ENCODE measurements around the gene POLR2L. TPM values are rescaled to one million over a fixed set of nuclear protein-coding genes. Genes with fewer than 3 reads are reported as not detected.

The POLR2L gene
- total RNA-seq, 1 experiment from 2014 or later, result 113 TPM

DNA sequence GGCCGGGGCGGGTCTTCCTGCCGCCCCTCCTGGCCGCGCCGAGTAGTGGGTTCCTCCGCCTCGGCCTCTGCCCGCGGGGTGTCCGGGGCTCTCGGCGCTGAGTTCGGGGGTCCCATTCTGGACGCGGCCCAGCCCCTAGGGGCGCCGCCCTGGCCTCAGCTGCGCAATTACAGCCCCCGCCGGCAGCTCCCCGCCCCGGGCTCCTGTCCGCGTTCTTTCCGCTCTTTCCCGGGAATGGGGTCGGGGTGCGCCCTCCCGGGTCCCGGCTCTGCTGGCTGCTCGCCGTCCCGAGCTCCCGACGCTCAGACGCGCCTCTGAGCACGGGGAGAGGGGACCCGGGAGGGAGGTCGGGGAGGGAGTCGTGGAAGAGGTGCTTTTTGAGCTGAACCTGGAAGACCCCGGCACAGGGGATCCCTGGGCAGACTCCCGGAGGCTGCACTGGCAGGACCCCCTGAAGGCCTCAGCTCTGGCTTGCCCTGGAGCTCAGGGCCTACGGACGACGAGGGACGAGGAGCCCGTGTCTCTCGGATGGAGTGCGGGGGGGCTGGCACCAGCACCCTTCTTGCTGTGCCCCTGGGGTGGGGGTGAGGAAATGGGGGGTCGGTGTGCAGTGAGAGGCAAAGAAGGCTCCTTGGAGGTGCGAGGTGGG is 881 bp upstream of the POLR2L start:
- Histone ChIP-seq H3K9me2 (replicated peaks; ENCODE audit: insufficient read depth, low read length) (no peaks in the 10 kb centered on the region), H3K36me3 (ENCODE audit: insufficient read depth, low read length) (0 out of 2 replicates have a peak, but pooled peaks cover 3% of the 10 kb centered on the region), H3K79me2 (ENCODE audit: low read length) (peaks cover 24% of the 10 kb centered on the region), H3K27ac (ENCODE audit: low read length) (no peak overlapping the region), H3K27me3 (ENCODE audit: low read length) (no peaks in the 10 kb centered on the region), H4K20me1 (ENCODE audit: insufficient read depth, low read depth, low read length) (peaks cover 27% of the 10 kb centered on the region; the same call in 1 of the 2 replicates), H3K9me3 (ENCODE audit: low read length) (no peaks in the 10 kb centered on the region), H3K4me2 (ENCODE audit: low read depth, low read length, poor library complexity, severe bottlenecking) (peak overlapping the region; percentile 85), H3K9ac (ENCODE audit: low read length) (peak overlapping the region; percentile 99), H3K4me1 (ENCODE audit: low read length) (peaks cover 24% of the 10 kb centered on the region), H3K4me3 (ENCODE audit: low read length) (peak overlapping the region; percentile 99), H2AFZ (ENCODE audit: low read length) (peak overlapping the region; percentile 87; the same call in 1 of the 2 replicates)
- DNase-seq, result no peak

DNA sequence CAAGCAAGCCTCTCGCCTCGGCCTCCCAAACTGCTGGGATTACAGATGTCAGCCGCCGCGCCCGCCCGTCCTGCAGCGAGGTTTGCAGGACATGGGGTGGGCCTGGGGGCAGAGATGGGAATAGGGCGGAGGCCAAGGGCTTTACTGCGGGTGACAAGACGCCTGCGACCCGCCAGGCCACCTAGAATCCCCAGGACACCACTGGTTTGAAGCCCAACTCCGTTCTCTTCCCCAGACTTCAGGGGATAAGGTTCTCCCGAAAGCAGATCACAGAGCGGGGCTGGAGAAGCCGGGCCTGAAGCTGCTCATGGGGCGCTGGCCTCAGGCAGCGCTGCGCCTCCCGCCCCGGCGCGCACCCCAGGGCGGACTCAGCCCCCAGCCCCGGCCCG is 354 bp downstream of the POLR2L start:
- Histone ChIP-seq H4K20me1 (ENCODE audit: insufficient read depth, low read depth, low read length) (peaks cover 31% of the 10 kb centered on the region; the same call in 1 of the 2 replicates), H3K27ac (ENCODE audit: low read length) (peak overlapping the region; percentile 65; the same call in 1 of the 2 replicates), H3K36me3 (ENCODE audit: insufficient read depth, low read length) (0 out of 2 replicates have a peak, but pooled peaks cover 3% of the 10 kb centered on the region), H3K4me2 (ENCODE audit: low read depth, low read length, poor library complexity, severe bottlenecking) (peak overlapping the region; percentile 85), H3K9ac (ENCODE audit: low read length) (peak overlapping the region; percentile 99), H3K27me3 (ENCODE audit: low read length) (no peaks in the 10 kb centered on the region), H2AFZ (ENCODE audit: low read length) (no peak overlapping the region), H3K9me3 (ENCODE audit: low read length) (no peaks in the 10 kb centered on the region), H3K9me2 (replicated peaks; ENCODE audit: insufficient read depth, low read length) (no peaks in the 10 kb centered on the region), H3K79me2 (ENCODE audit: low read length) (peaks cover 24% of the 10 kb centered on the region), H3K4me1 (ENCODE audit: low read length) (peaks cover 24% of the 10 kb centered on the region), H3K4me3 (ENCODE audit: low read length) (peak overlapping the region; percentile 99)
- DNase-seq, result no peak

DNA sequence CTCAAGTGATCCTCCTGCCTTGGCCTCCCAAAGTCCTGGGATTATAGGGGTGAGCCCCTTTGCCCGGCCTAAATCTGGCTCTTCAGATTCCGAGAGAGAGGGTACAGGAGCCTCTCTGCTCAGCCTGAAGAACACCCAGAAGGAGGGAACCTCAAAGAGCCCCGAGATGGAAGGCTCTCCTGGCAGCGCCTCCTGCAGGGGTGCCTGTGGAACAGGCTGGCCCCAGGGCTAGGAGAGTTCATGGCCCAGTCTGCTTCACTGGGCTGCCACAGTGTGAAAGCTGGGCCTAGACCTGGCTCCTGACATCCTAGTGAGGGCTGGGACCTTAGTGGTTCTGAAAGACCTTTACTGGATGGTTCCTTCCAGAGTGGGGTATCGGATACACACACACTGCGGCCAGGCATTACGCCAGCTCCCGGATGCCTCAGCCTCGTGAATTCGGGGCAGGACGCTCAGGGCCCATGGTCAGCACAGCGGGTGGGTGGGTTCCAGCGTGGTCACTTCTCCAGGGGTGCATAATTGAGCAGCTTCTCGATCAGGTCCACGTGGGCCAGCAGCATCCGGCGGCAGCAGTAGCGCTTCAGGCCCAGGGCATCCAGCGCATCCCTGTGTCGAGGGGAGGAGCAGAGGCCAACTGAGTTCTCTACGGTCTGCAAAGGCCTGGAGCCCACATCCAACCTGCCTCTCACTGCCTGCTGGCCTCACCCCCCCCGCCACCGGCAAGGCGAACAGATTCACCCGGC is 2.3 kb downstream of the POLR2L start:
- Histone ChIP-seq H3K27me3 (ENCODE audit: low read length) (no peaks in the 10 kb centered on the region), H3K4me2 (ENCODE audit: low read depth, low read length, poor library complexity, severe bottlenecking) (peak overlapping the region; percentile 85), H3K9me2 (replicated peaks; ENCODE audit: insufficient read depth, low read length) (no peaks in the 10 kb centered on the region), H3K9me3 (ENCODE audit: low read length) (no peaks in the 10 kb centered on the region), H4K20me1 (ENCODE audit: insufficient read depth, low read depth, low read length) (peaks cover 19% of the 10 kb centered on the region; the same call in 1 of the 2 replicates), H3K79me2 (ENCODE audit: low read length) (peaks cover 24% of the 10 kb centered on the region), H3K36me3 (ENCODE audit: insufficient read depth, low read length) (0 out of 2 replicates have a peak, but pooled peaks cover 3% of the 10 kb centered on the region), H3K9ac (ENCODE audit: low read length) (no peak overlapping the region), H2AFZ (ENCODE audit: low read length) (no peak overlapping the region), H3K4me1 (ENCODE audit: low read length) (peaks cover 24% of the 10 kb centered on the region), H3K27ac (ENCODE audit: low read length) (no peak overlapping the region), H3K4me3 (ENCODE audit: low read length) (no peak overlapping the region)
- DNase-seq, result no peak

GRCh38 chr11:839280-839623 is 3.1 kb downstream of the POLR2L start:
- Histone ChIP-seq H3K4me1 (ENCODE audit: low read length) (peaks cover 23% of the 10 kb centered on the region), H3K9ac (ENCODE audit: low read length) (no peak overlapping the region), H3K9me3 (ENCODE audit: low read length) (no peaks in the 10 kb centered on the region), H3K4me2 (ENCODE audit: low read depth, low read length, poor library complexity, severe bottlenecking) (no peak overlapping the region), H3K27ac (ENCODE audit: low read length) (no peak overlapping the region), H3K36me3 (ENCODE audit: insufficient read depth, low read length) (0 out of 2 replicates have a peak, but pooled peaks cover 3% of the 10 kb centered on the region), H4K20me1 (ENCODE audit: insufficient read depth, low read depth, low read length) (peaks cover 26% of the 10 kb centered on the region; the same call in 1 of the 2 replicates), H2AFZ (ENCODE audit: low read length) (no peak overlapping the region), H3K27me3 (ENCODE audit: low read length) (no peaks in the 10 kb centered on the region), H3K79me2 (ENCODE audit: low read length) (peaks cover 24% of the 10 kb centered on the region), H3K9me2 (replicated peaks; ENCODE audit: insufficient read depth, low read length) (no peaks in the 10 kb centered on the region), H3K4me3 (ENCODE audit: low read length) (no peak overlapping the region)
- DNase-seq, result no peak

DNA sequence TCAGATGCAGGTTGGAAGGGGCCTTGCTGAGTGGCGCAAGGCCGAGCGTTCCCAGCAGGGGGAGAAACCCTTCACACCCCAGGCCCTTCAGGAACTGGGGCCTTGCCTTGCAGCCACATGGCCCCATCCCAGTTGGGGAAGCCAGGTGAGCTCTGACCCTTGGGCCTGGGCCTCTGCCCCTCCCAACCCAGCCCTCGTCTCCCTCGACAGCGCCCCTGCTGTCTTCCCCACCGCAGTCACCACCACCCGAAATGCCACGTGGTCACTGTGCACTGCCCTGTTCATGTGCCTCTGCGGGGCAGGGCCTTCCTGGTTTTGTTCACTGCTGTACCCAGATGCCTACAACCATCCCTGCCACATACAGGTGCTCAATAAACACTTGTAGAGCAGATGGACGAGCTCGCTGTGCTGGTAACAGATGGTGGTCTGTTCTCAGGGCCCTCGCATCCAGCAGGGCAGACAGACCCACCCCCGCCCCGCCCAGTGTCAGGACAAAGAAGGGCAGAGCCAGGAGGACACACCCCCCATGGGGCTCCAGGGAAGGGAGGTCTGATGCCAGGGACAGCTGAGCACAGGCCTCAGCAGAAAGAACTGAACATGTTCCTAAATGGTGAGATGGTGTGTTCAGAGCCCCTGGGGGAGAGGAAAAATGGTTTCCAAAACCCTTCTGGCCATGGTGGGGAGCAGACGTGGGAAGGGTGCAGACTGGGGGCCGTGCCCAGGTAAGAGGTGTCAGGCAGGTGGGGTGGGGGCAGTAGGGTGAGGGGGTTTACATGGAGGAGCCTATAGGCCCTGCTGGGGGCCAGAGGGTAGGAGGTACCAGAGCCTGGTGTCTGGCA is 3.7 kb downstream of the POLR2L start:
- Histone ChIP-seq H2AFZ (ENCODE audit: low read length) (no peak overlapping the region), H3K9ac (ENCODE audit: low read length) (no peak overlapping the region), H3K79me2 (ENCODE audit: low read length) (peaks cover 24% of the 10 kb centered on the region)

GRCh38 chr11:837990-838307 is 4.4 kb downstream of the POLR2L start:
- Histone ChIP-seq H4K20me1 (ENCODE audit: insufficient read depth, low read depth, low read length) (peaks cover 31% of the 10 kb centered on the region; the same call in 1 of the 2 replicates), H3K27me3 (ENCODE audit: low read length) (no peaks in the 10 kb centered on the region), H3K27ac (ENCODE audit: low read length) (no peak overlapping the region), H3K4me1 (ENCODE audit: low read length) (peaks cover 19% of the 10 kb centered on the region), H3K9me2 (replicated peaks; ENCODE audit: insufficient read depth, low read length) (no peaks in the 10 kb centered on the region), H3K9ac (ENCODE audit: low read length) (no peak overlapping the region), H3K79me2 (ENCODE audit: low read length) (peaks cover 24% of the 10 kb centered on the region), H3K9me3 (ENCODE audit: low read length) (no peaks in the 10 kb centered on the region), H2AFZ (ENCODE audit: low read length) (no peak overlapping the region), H3K4me3 (ENCODE audit: low read length) (no peak overlapping the region), H3K36me3 (ENCODE audit: insufficient read depth, low read length) (0 out of 2 replicates have a peak, but pooled peaks cover 3% of the 10 kb centered on the region), H3K4me2 (ENCODE audit: low read depth, low read length, poor library complexity, severe bottlenecking) (no peak overlapping the region)
- DNase-seq, result no peak

More for the DNA sequence above, 3.7 kb downstream of the POLR2L start:
- Histone ChIP-seq H3K4me2 (ENCODE audit: low read depth, low read length, poor library complexity, severe bottlenecking) (no peak overlapping the region), H3K36me3 (ENCODE audit: insufficient read depth, low read length) (0 out of 2 replicates have a peak, but pooled peaks cover 3% of the 10 kb centered on the region), H3K9me3 (ENCODE audit: low read length) (no peaks in the 10 kb centered on the region), H3K27ac (ENCODE audit: low read length) (no peak overlapping the region), H3K27me3 (ENCODE audit: low read length) (no peaks in the 10 kb centered on the region), H3K4me3 (ENCODE audit: low read length) (no peak overlapping the region), H3K9me2 (replicated peaks; ENCODE audit: insufficient read depth, low read length) (no peaks in the 10 kb centered on the region), H3K4me1 (ENCODE audit: low read length) (peaks cover 19% of the 10 kb centered on the region), H4K20me1 (ENCODE audit: insufficient read depth, low read depth, low read length) (peaks cover 28% of the 10 kb centered on the region; the same call in 1 of the 2 replicates)
- no peak for DNase-seq

GRCh38 chr11:837189-837989 is 4.9 kb downstream of the POLR2L start:
- Histone ChIP-seq H3K4me1 (ENCODE audit: low read length) (peaks cover 21% of the 10 kb centered on the region), H3K9me3 (ENCODE audit: low read length) (no peaks in the 10 kb centered on the region), H3K79me2 (ENCODE audit: low read length) (peaks cover 24% of the 10 kb centered on the region), H4K20me1 (ENCODE audit: insufficient read depth, low read depth, low read length) (peaks cover 31% of the 10 kb centered on the region; the same call in 1 of the 2 replicates), H2AFZ (ENCODE audit: low read length) (no peak overlapping the region), H3K36me3 (ENCODE audit: insufficient read depth, low read length) (0 out of 2 replicates have a peak, but pooled peaks cover 3% of the 10 kb centered on the region), H3K9ac (ENCODE audit: low read length) (no peak overlapping the region), H3K4me3 (ENCODE audit: low read length) (no peak overlapping the region), H3K4me2 (ENCODE audit: low read depth, low read length, poor library complexity, severe bottlenecking) (no peak overlapping the region), H3K27me3 (ENCODE audit: low read length) (no peaks in the 10 kb centered on the region), H3K27ac (ENCODE audit: low read length) (no peak overlapping the region), H3K9me2 (replicated peaks; ENCODE audit: insufficient read depth, low read length) (no peaks in the 10 kb centered on the region)
- no peak for DNase-seq

Measured in Karpas-422 (cell line).